ENCODE data around the gene INO80E. TPM values are rescaled to one million over a fixed set of nuclear protein-coding genes. Genes with fewer than 3 reads are reported as not detected.
"Not testable (repeated sequence)": the region's sequence is repeated elsewhere in the genome, so short reads cannot be mapped to it uniquely, and the experiment has no call there.

INO80E gene
- 22.3 TPM for total RNA-seq
- 82.3 TPM for polyA plus RNA-seq

GRCh38 chr16:29995911-29996765 is at the start of gene INO80E:
Gene INO80E (plus strand): TSS chr16:29996241. CDS start chr16:29996311, 70 bp downstream.
- H3K4me1 ChIP-seq (ENCODE audit: insufficient read depth) = no peaks in the 10 kb centered on the region

GRCh38 chr16:29947897-29948296 is 48.1 kb upstream of the INO80E start:
- no peaks in the 10 kb centered on the region for H3K4me1 ChIP-seq (ENCODE audit: insufficient read depth)
- 82% methylated on average over 2 of the region's 2 CpGs for WGBS
- no peak overlapping the region for H3K27ac ChIP-seq (ENCODE audit: low read depth)
- H3K36me3 ChIP-seq (ENCODE audit: insufficient read depth) = no peaks in the 10 kb centered on the region
- H3K4me3 ChIP-seq (ENCODE audit: low read depth, low read length) = no peak overlapping the region
- DNase-seq (ENCODE audit: extremely low spot score) = no peak

More at GRCh38 chr16:29995911-29996765, at the start of gene INO80E:
- Histone ChIP-seq H3K27ac (ENCODE audit: low read depth) (peak within 1 kb of the TSS; percentile 87), H3K36me3 (ENCODE audit: insufficient read depth) (no peaks in the 10 kb centered on the region), H3K4me3 (ENCODE audit: low read depth, low read length) (peak within 1 kb of the TSS; percentile 65)
- under 1% methylated on average over 65 of the region's 65 CpGs for WGBS
- DNase-seq (ENCODE audit: extremely low spot score) = peak; percentile 88

- Histone ChIP-seq H3K27ac (ENCODE audit: low read depth) (no peak overlapping the region), H3K4me1 (ENCODE audit: insufficient read depth) (no peaks in the 10 kb centered on the region), H3K36me3 (ENCODE audit: insufficient read depth) (no peaks in the 10 kb centered on the region), H3K4me3 (ENCODE audit: low read depth, low read length) (no peak overlapping the region)
- no peak for DNase-seq (ENCODE audit: extremely low spot score)
- 92% methylated on average over 4 of the region's 4 CpGs for WGBS
These were observed 45.1 kb upstream of the INO80E start for GRCh38 chr16:29950806-29951461.

GRCh38 chr16:29951625-29952365 is 44.2 kb upstream of the INO80E start:
- DNase-seq (ENCODE audit: extremely low spot score) = no peak
- no peaks in the 10 kb centered on the region for H3K4me1 ChIP-seq (ENCODE audit: insufficient read depth)
- no peak overlapping the region for H3K27ac ChIP-seq (ENCODE audit: low read depth)
- H3K36me3 ChIP-seq (ENCODE audit: insufficient read depth) = no peaks in the 10 kb centered on the region
- 86% methylated on average over 8 of the region's 8 CpGs for WGBS
- no peak overlapping the region for H3K4me3 ChIP-seq (ENCODE audit: low read depth, low read length)

- whole genome bisulfite sequencing = 88% methylated on average over 5 of the region's 5 CpGs
- no peak overlapping the region for H3K4me3 ChIP-seq (ENCODE audit: low read depth, low read length)
- no peak for DNase-seq (ENCODE audit: extremely low spot score)
- no peaks in the 10 kb centered on the region for H3K4me1 ChIP-seq (ENCODE audit: insufficient read depth)
- H3K36me3 ChIP-seq (ENCODE audit: insufficient read depth) = no peaks in the 10 kb centered on the region
- H3K27ac ChIP-seq (ENCODE audit: low read depth) = no peak overlapping the region
These were observed 37.3 kb upstream of the INO80E start for GRCh38 chr16:29958756-29959155.

GRCh38 chr16:29959293-29959692 is 36.7 kb upstream of the INO80E start:
- 85% methylated on average over 9 of the region's 9 CpGs for WGBS
- Histone ChIP-seq H3K27ac (ENCODE audit: low read depth) (no peak overlapping the region), H3K4me3 (ENCODE audit: low read depth, low read length) (no peak overlapping the region), H3K4me1 (ENCODE audit: insufficient read depth) (no peaks in the 10 kb centered on the region), H3K36me3 (ENCODE audit: insufficient read depth) (no peaks in the 10 kb centered on the region)
- DNase-seq (ENCODE audit: extremely low spot score) = no peak

GRCh38 chr16:29959821-29960220 is 36.2 kb upstream of the INO80E start:
- H3K4me1 ChIP-seq (ENCODE audit: insufficient read depth); H3K27ac ChIP-seq (ENCODE audit: low read depth); DNase-seq (ENCODE audit: extremely low spot score); H3K4me3 ChIP-seq (ENCODE audit: low read depth, low read length); H3K36me3 ChIP-seq (ENCODE audit: insufficient read depth): not testable (repeated sequence)
- 93% methylated on average over 4 of the region's 4 CpGs for WGBS

GRCh38 chr16:29961127-29961478 is 34.9 kb upstream of the INO80E start:
- Histone ChIP-seq H3K36me3 (ENCODE audit: insufficient read depth) (no peaks in the 10 kb centered on the region), H3K4me1 (ENCODE audit: insufficient read depth) (no peaks in the 10 kb centered on the region), H3K27ac (ENCODE audit: low read depth) (no peak overlapping the region), H3K4me3 (ENCODE audit: low read depth, low read length) (peak overlapping the region; percentile 57)
- WGBS = 48% methylated on average over 10 of the region's 10 CpGs
- no peak for DNase-seq (ENCODE audit: extremely low spot score)

- under 1% methylated on average over 75 of the region's 75 CpGs for WGBS
- DNase-seq (ENCODE audit: extremely low spot score) = peak; percentile 66
- no peaks in the 10 kb centered on the region for H3K4me1 ChIP-seq (ENCODE audit: insufficient read depth)
These were observed 34.3 kb upstream of the INO80E start, which contains the start of gene TMEM219 for GRCh38 chr16:29961479-29962343. Gene TMEM219 (plus strand): TSS chr16:29962079. CDS start chr16:29963144, 1,065 bp downstream.

GRCh38 chr16:29962344-29962994 is 33.6 kb upstream of the INO80E start:
- H3K4me3 ChIP-seq (ENCODE audit: low read depth, low read length) = peak overlapping the region; percentile 57

More at GRCh38 chr16:29961479-29962343, 34.3 kb upstream of the INO80E start, which contains the start of gene TMEM219:
- H3K36me3 ChIP-seq (ENCODE audit: insufficient read depth) = no peaks in the 10 kb centered on the region
- peak within 1 kb of the TSS; percentile 77 for H3K27ac ChIP-seq (ENCODE audit: low read depth)
- peak within 1 kb of the TSS; percentile 57 for H3K4me3 ChIP-seq (ENCODE audit: low read depth, low read length)

GRCh38 chr16:29963021-29963743 is 32.9 kb upstream of the INO80E start:
- no peaks in the 10 kb centered on the region for H3K36me3 ChIP-seq (ENCODE audit: insufficient read depth)
- no peak for DNase-seq (ENCODE audit: extremely low spot score)
- H3K27ac ChIP-seq (ENCODE audit: low read depth) = peak overlapping the region; percentile 77
- no peaks in the 10 kb centered on the region for H3K4me1 ChIP-seq (ENCODE audit: insufficient read depth)
- peak overlapping the region; percentile 57 for H3K4me3 ChIP-seq (ENCODE audit: low read depth, low read length)
- 82% methylated on average over 14 of the region's 14 CpGs for WGBS

More at GRCh38 chr16:29962344-29962994, 33.6 kb upstream of the INO80E start:
- WGBS = 3% methylated on average over 18 of the region's 18 CpGs
- Histone ChIP-seq H3K4me1 (ENCODE audit: insufficient read depth) (no peaks in the 10 kb centered on the region), H3K27ac (ENCODE audit: low read depth) (peak overlapping the region; percentile 77), H3K36me3 (ENCODE audit: insufficient read depth) (no peaks in the 10 kb centered on the region)
- no peak for DNase-seq (ENCODE audit: extremely low spot score)

- no peaks in the 10 kb centered on the region for H3K4me1 ChIP-seq (ENCODE audit: insufficient read depth)
- no peak overlapping the region for H3K27ac ChIP-seq (ENCODE audit: low read depth)
- peaks cover 1% of the 10 kb centered on the region for H3K36me3 ChIP-seq (ENCODE audit: insufficient read depth)
- 91% methylated on average over 4 of the region's 4 CpGs for WGBS
- DNase-seq (ENCODE audit: extremely low spot score) = no peak
- no peak overlapping the region for H3K4me3 ChIP-seq (ENCODE audit: low read depth, low read length)
These were observed 27.8 kb upstream of the INO80E start for GRCh38 chr16:29968205-29968604.
